H1 (cell line): ENCODE data around the gene ESYT2. TPM values are rescaled to one million over a fixed set of nuclear protein-coding genes. Genes with fewer than 3 reads are reported as not detected.

Source experiments
- CTCF ChIA-PET: fragments of 300-600 bp; sonication (Branson Sonifier 250); formaldehyde crosslinking; loops from one replicate; lab custom pipeline; 2021; ENCODE audit not compliant: partially characterized antibody; lab: Charles Lee
- POLR2A ChIA-PET: fragments of 300-600 bp; sonication (Branson Sonifier 250); formaldehyde crosslinking; loops from one replicate; lab custom pipeline; 2021; ENCODE audit warnings: inconsistent platforms; ENCODE audit not compliant: partially characterized antibody; lab: Charles Lee
- DNase-seq, 2 experiments: peaks; one replicate each; pipeline versions ENCODE4 v3.0.0 to v3.0.0-alpha.2; 2010 to 2022; ENCODE audit warnings: low spot score in 2 of 2, low read depth in 1 of 2, mixed read lengths in 1 of 2
- FAIRE-seq: peaks from 2 replicates; lab custom pipeline; 2011; peaks lifted over from hg19 to GRCh38; lab: Jason Lieb, UNC
- H2AFZ ChIP-seq: 2 replicates; pipeline ENCODE4 v1.8.1; 2012; ENCODE audit warnings: low read length, inconsistent platforms
- H2AK5ac ChIP-seq: 2 replicates; pipeline ENCODE4 v1.6.1; 2013; ENCODE audit warnings: low read depth, low read length
- H2BK120ac ChIP-seq: replicated peaks from 2 replicates; pipeline ENCODE3; 2013; ENCODE audit warnings: low read depth, low read length, inconsistent platforms
- H2BK12ac ChIP-seq: 2 replicates; pipeline ENCODE4 v1.6.1; 2013; ENCODE audit warnings: low read depth, low read length
- H2BK15ac ChIP-seq: 2 replicates; pipeline ENCODE4 v1.6.1; 2013; ENCODE audit warnings: low read length
- H2BK20ac ChIP-seq: 2 replicates; pipeline ENCODE4 v1.6.1; 2013; ENCODE audit warnings: low read length
- H2BK5ac ChIP-seq: 2 replicates; pipeline ENCODE4 v1.6.1; 2013; ENCODE audit warnings: low read depth, low read length
- H3K14ac ChIP-seq: 2 replicates; pipeline ENCODE4 v1.6.1; 2013; ENCODE audit warnings: inconsistent platforms; ENCODE audit not compliant: insufficient read length
- H3K18ac ChIP-seq: 2 replicates; pipeline ENCODE4 v1.6.1; 2013; ENCODE audit warnings: low read length; ENCODE audit errors: extremely low read depth
- H3K23ac ChIP-seq: 2 replicates; pipeline ENCODE4 v1.6.1; 2013; ENCODE audit warnings: inconsistent platforms; ENCODE audit not compliant: insufficient read length
- H3K23me2 ChIP-seq: 2 replicates; pipeline ENCODE4 v1.6.1; 2013; ENCODE audit warnings: low read depth, low read length
- H3K27ac ChIP-seq: 2 replicates; pipeline ENCODE4 v1.6.1; 2011; ENCODE audit warnings: low read depth, low read length, inconsistent platforms
- H3K27me3 ChIP-seq, 4 experiments: replicated peaks in 1 of 4; 1 replicate in 1 of 4; 2 replicates in 3 of 4; pipeline versions ENCODE4 v1.6.1 to v1.8.1; 2011 to 2013; ENCODE audit warnings: low read length in 3 of 4, mild to moderate bottlenecking in 3 of 4, inconsistent platforms in 2 of 4, mixed read lengths in 2 of 4, moderate library complexity in 1 of 4; ENCODE audit not compliant: control insufficient read depth in 3 of 4, insufficient read depth in 3 of 4; ENCODE audit errors: extremely low read depth in 1 of 4
- H3K36me3 ChIP-seq, 4 experiments: 2 replicates each; pipeline versions ENCODE4 v1.6.1 to v1.8.1; 2011 to 2013; ENCODE audit warnings: mild to moderate bottlenecking in 4 of 4, low read length in 3 of 4, moderate library complexity in 2 of 4, control low read depth in 1 of 4, inconsistent platforms in 1 of 4; ENCODE audit not compliant: insufficient read depth in 4 of 4, control insufficient read depth in 2 of 4
- H3K4ac ChIP-seq: replicated peaks from 2 replicates; pipeline ENCODE3; 2013; ENCODE audit warnings: low read length, low read depth, mixed read lengths, inconsistent platforms; ENCODE audit not compliant: insufficient read length
- H3K4me1 ChIP-seq, 4 experiments: replicated peaks in 1 of 4; 1 replicate in 1 of 4; 2 replicates in 3 of 4; pipeline versions ENCODE4 v1.6.1 to v1.8.1; 2011 to 2013; ENCODE audit warnings: low read length in 3 of 4, inconsistent platforms in 2 of 4, mixed read lengths in 1 of 4; ENCODE audit not compliant: insufficient read depth in 4 of 4, control insufficient read depth in 3 of 4
- H3K4me2 ChIP-seq, 2 experiments: 2 replicates each; pipeline versions ENCODE4 v1.6.1 to v1.8.1; 2011 to 2013; ENCODE audit warnings: low read depth in 2 of 2, low read length in 2 of 2, control low read depth in 1 of 2, inconsistent platforms in 1 of 2, mild to moderate bottlenecking in 1 of 2; ENCODE audit not compliant: insufficient read depth in 1 of 2
- H3K4me3 ChIP-seq, 4 experiments: fragments of 200-600, 300-600 bp in 1 of 4; sonication (generic), shearing (Covaris generic), sonication (Bioruptor Twin) in 1 of 4; 2 replicates each; pipeline versions ENCODE4 v1.5.1 to v1.8.1; 2011 to 2016; ENCODE audit warnings: low read length in 4 of 4, low read depth in 3 of 4, control low read depth in 2 of 4, inconsistent platforms in 2 of 4, mild to moderate bottlenecking in 2 of 4, mixed read lengths in 1 of 4, moderate library complexity in 1 of 4; ENCODE audit not compliant: insufficient read depth in 2 of 4; ENCODE audit errors: extremely low read depth in 1 of 4
- H3K56ac ChIP-seq: replicated peaks from 2 replicates; pipeline ENCODE3; 2013; ENCODE audit warnings: low read depth, mild to moderate bottlenecking, mixed read lengths, low read length, inconsistent platforms; ENCODE audit not compliant: insufficient read length
- H3K79me1 ChIP-seq: 2 replicates; pipeline ENCODE4 v1.6.1; 2013; ENCODE audit warnings: low read depth, low read length, control low read depth
- H3K79me2 ChIP-seq, 2 experiments: 2 replicates each; pipeline versions ENCODE4 v1.6.1 to v1.8.1; 2012 to 2013; ENCODE audit warnings: low read length in 2 of 2, mild to moderate bottlenecking in 2 of 2, inconsistent platforms in 1 of 2; ENCODE audit not compliant: insufficient read depth in 2 of 2, control insufficient read depth in 1 of 2
- H3K9ac ChIP-seq, 4 experiments: replicated peaks in 1 of 4; 1 replicate in 1 of 4; 2 replicates in 3 of 4; pipeline versions ENCODE4 v1.6.1 to v1.8.1; 2011 to 2013; ENCODE audit warnings: low read depth in 3 of 4, low read length in 3 of 4, control low read depth in 2 of 4, mild to moderate bottlenecking in 2 of 4, moderate library complexity in 2 of 4, inconsistent platforms in 1 of 4; ENCODE audit errors: extremely low read depth in 1 of 4
- H3K9me3 ChIP-seq, 2 experiments: 2 replicates each; pipeline versions ENCODE4 v1.6.1 to v1.8.1; 2012 to 2013; ENCODE audit warnings: mild to moderate bottlenecking in 2 of 2, moderate library complexity in 2 of 2, control low read depth in 1 of 2, inconsistent platforms in 1 of 2, low read depth in 1 of 2, low read length in 1 of 2, mixed read lengths in 1 of 2; ENCODE audit not compliant: insufficient read depth in 2 of 2
- H4K20me1 ChIP-seq, 2 experiments: replicated peaks in 1 of 2; 2 replicates each; pipeline versions ENCODE3 to v1.8.1; 2011 to 2013; ENCODE audit warnings: inconsistent platforms in 2 of 2, low read length in 2 of 2, mild to moderate bottlenecking in 1 of 2; ENCODE audit not compliant: insufficient read depth in 2 of 2, control insufficient read depth in 1 of 2
- H4K5ac ChIP-seq: 2 replicates; pipeline ENCODE4 v1.6.1; 2013; ENCODE audit warnings: low read length, low read depth, mixed read lengths, inconsistent platforms; ENCODE audit not compliant: insufficient read length
- H4K8ac ChIP-seq: 2 replicates; pipeline ENCODE4 v1.8.0; 2013; ENCODE audit warnings: mild to moderate bottlenecking, moderate library complexity, low read length, inconsistent platforms; ENCODE audit not compliant: insufficient read depth; ENCODE audit errors: extremely low read depth
- H4K91ac ChIP-seq: replicated peaks from 2 replicates; pipeline ENCODE3; 2013; ENCODE audit warnings: low read length, mixed read lengths, inconsistent platforms; ENCODE audit not compliant: insufficient read length
- CBX8 ChIP-seq: fragments of 300-800, 300-1000 bp; sonication (generic); IDR thresholded peaks from 2 replicates; pipeline ENCODE4 v1.7.1; 2016; ENCODE audit warnings: low read depth, low read length, borderline replicate concordance
- CHD2 ChIP-seq: IDR thresholded peaks from 2 replicates; pipeline ENCODE4 v1.6.1; 2012; ENCODE audit warnings: low read length, improper control_type of control experiment
- E2F6 ChIP-seq: IDR thresholded peaks from 2 replicates; pipeline ENCODE4 v1.6.1; 2012; ENCODE audit warnings: inconsistent platforms
- KDM4A ChIP-seq: IDR thresholded peaks from one replicate; pipeline ENCODE4 v1.7.1; 2012; ENCODE audit warnings: low read depth, mild to moderate bottlenecking, moderate library complexity, low read length, inconsistent platforms; ENCODE audit not compliant: severe bottlenecking
- NRF1 ChIP-seq: IDR thresholded peaks from 2 replicates; pipeline ENCODE4 v1.6.1; 2011; ENCODE audit warnings: mild to moderate bottlenecking, low read depth, low read length, improper control_type of control experiment
- RAD21 ChIP-seq, 2 experiments: IDR thresholded peaks in 1 of 2; conservative IDR thresholded peaks in 1 of 2; 2 replicates each; pipeline ENCODE4 v1.6.1; 2011; ENCODE audit warnings: low read depth in 2 of 2, low read length in 2 of 2, improper control_type of control experiment in 1 of 2, inconsistent platforms in 1 of 2, mild to moderate bottlenecking in 1 of 2, moderate library complexity in 1 of 2
- SIN3A ChIP-seq, 2 experiments: IDR thresholded peaks in 1 of 2; conservative IDR thresholded peaks in 1 of 2; 2 replicates each; pipeline ENCODE4 v1.6.1; 2011 to 2012; ENCODE audit warnings: low read length in 2 of 2, improper control_type of control experiment in 1 of 2, low read depth in 1 of 2, mild to moderate bottlenecking in 1 of 2
- SP1 ChIP-seq: IDR thresholded peaks from 2 replicates; pipeline ENCODE4 v1.6.1; 2011; ENCODE audit warnings: low read depth, low read length
- WGBS, 2 experiments: shearing (Covaris generic) in 1 of 2; methylation state at CpG; one replicate each; pipeline versions ENCODE4 v1.1.6 to v1.1.7; 2013 to 2015; ENCODE audit warnings: low lambda C conversion rate in 2 of 2, mixed read lengths in 2 of 2, inconsistent platforms in 1 of 2, low coverage in 1 of 2, missing lambda C conversion rate in 1 of 2; ENCODE audit not compliant: insufficient replicate concordance in 2 of 2, insufficient coverage in 1 of 2, insufficient read length in 1 of 2; ENCODE audit errors: extremely low coverage in 1 of 2, missing lambda C conversion rate in 1 of 2; 5-methylcytosine and 5-hydroxymethylcytosine counted together
- polyA plus RNA-seq, 7 experiments: library from polyadenylated mRNA; depleted of rRNA in 3 of 7; stranded (reverse) in 5 of 7; unstranded in 2 of 7; fragments of >200 nt in 5 of 7; fragments of 200-250 nt in 2 of 7; gene quantifications; 1 replicate in 5 of 7; 2 replicates in 1 of 7; 4 replicates in 1 of 7; pipeline versions ENCODE4 v1.2.1 to v1.2.3, GENCODE V29; 2011 to 2013; ENCODE audit warnings: missing spikeins in 2 of 7, mixed read lengths in 2 of 7
- total RNA-seq: library from RNA; stranded (reverse); fragmentation: NEBNext Ultra II Directional; extraction: Animal tissue kit (Norgen Biotek cat#: 25700); gene quantifications from 2 replicates; pipeline ENCODE4 v1.2.1, GENCODE V29; 2021

The ESYT2 gene
- total and polyA plus RNA-seq, 2 of the 8 experiments (the other 6 are each of a cell fraction or from before 2014, with no cell fraction given): 27.0 to 37.5 TPM

GRCh38 chr7:158782761-158783401 is 46.4 kb downstream of the ESYT2 start:
- Histone ChIP-seq H3K4me3 (no peak overlapping the region), H2BK20ac (no peak overlapping the region), H3K27ac (no peak overlapping the region), H2BK5ac (no peak overlapping the region), H3K18ac (no peak overlapping the region), H2BK15ac (no peak overlapping the region), H3K27me3 (no peaks in the 10 kb centered on the region), H2BK120ac (no peak overlapping the region), H3K9me3 (peaks cover 12 to 17% of the 10 kb centered on the region in 2 experiments), H3K23me2 (no peaks in the 10 kb centered on the region; the same call in 1 of the 2 replicates), H3K79me2 (no peaks in the 10 kb centered on the region), H4K5ac (no peak overlapping the region), H3K79me1 (no peaks in the 10 kb centered on the region), H3K4ac (no peak overlapping the region), H3K9ac (no peak overlapping the region), H4K20me1 (peaks cover 0 to 3% of the 10 kb centered on the region in 2 experiments), H3K56ac (no peak overlapping the region), H3K23ac (no peak overlapping the region), H2AK5ac (no peak overlapping the region), H4K8ac (0 out of 2 replicates have a peak overlapping the region, but pooled peaks have one; percentile 0), H3K36me3 (peaks cover 3 to 31% (median 24%) of the 10 kb centered on the region in 4 experiments; a peak in 7 of 8 replicates), H2BK12ac (no peak overlapping the region), H2AFZ (no peak overlapping the region), H3K14ac (no peak overlapping the region), H3K4me1 (no peaks in the 10 kb centered on the region), H4K91ac (no peak overlapping the region), H3K4me2 (no peak overlapping the region)
- ChIA-PET POLR2A (no interaction called here), CTCF (interaction anchor here (0.6 to 2.4 kb wide), 13 partner anchors 11 to 415 kb away, joined by 3 to 8 read pairs (median 4); no protein-coding TSS in a partner anchor)
- DNase-seq (peak in 1 of 2 experiments; percentile 46), FAIRE-seq (no peak)
- WGBS, 2 experiments: 90% methylated on average over 20 of the region's 20 CpGs; no CpG with 5 or more reads in 1 of the 2 experiments
- TF ChIP-seq KDM4A: no peak
- no peak for TF ChIP-seq CBX8
- peak; percentile 57 to 60 for TF ChIP-seq RAD21 (IDR thresholded peaks at IDR 0.05 in 1 of 2, conservative IDR thresholded peaks at IDR 0.05 in 1 of 2; ENCODE audit: low read depth in 2 of 2, low read length in 2 of 2)
- TF ChIP-seq NRF1: no peak
- TF ChIP-seq SP1: no peak
- TF ChIP-seq CHD2: no peak
- TF ChIP-seq E2F6: no peak
- TF ChIP-seq SIN3A (conservative IDR thresholded peaks at IDR 0.05 in 1 of 2, IDR thresholded peaks at IDR 0.05 in 1 of 2; ENCODE audit: low read depth in 1 of 2, low read length in 2 of 2): no peak
